Stimulated activated CD4-positive, alpha-beta T cell treated with anti-CD3 and anti-CD28 coated beads, TNF-alpha, amount 100 ng/mL, for 48 hours (primary cell): Measurements from ENCODE around the gene OR2T5.
"Not testable (repeated sequence)": the region's sequence is repeated elsewhere in the genome, so short reads cannot be mapped to it uniquely, and the experiment has no call there.

ENCODE experiments used
- DNase-seq, 3 donors: peaks; one replicate each; pipeline ENCODE4 v3.0.0-alpha.2; 2020; ENCODE audit warnings: low read depth in 3 of 3

OR2T5 gene, protein sequence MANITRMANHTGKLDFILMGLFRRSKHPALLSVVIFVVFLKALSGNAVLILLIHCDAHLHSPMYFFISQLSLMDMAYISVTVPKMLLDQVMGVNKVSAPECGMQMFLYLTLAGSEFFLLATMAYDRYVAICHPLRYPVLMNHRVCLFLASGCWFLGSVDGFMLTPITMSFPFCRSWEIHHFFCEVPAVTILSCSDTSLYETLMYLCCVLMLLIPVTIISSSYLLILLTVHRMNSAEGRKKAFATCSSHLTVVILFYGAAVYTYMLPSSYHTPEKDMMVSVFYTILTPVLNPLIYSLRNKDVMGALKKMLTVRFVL

DNA sequence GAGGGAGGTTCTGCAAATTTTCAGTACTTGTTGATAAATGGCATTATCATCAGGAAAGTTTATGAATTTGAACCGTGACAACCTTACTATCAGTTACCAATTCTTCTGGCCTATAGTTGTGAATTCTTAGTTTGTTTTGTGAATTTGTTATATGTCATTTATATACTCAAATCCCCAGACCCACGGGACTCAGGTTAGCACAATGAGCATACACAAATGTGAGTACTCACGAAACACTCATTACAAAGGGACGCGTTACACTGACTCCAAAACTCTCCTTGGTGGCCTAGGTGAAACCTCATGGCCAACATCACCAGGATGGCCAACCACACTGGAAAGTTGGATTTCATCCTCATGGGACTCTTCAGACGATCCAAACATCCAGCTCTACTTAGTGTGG, at the start of gene OR2T5:
Gene OR2T5, plus strand, starts transcription at position 301 of the 400 bp plus-strand sequence. Its CDS starts 0 bp downstream, at position 301.
- DNase-seq: not testable (repeated sequence)

GRCh38 chr1:248438668-248439067, 49.7 kb upstream of the OR2T5 start:
- not testable (repeated sequence) for DNase-seq

DNA sequence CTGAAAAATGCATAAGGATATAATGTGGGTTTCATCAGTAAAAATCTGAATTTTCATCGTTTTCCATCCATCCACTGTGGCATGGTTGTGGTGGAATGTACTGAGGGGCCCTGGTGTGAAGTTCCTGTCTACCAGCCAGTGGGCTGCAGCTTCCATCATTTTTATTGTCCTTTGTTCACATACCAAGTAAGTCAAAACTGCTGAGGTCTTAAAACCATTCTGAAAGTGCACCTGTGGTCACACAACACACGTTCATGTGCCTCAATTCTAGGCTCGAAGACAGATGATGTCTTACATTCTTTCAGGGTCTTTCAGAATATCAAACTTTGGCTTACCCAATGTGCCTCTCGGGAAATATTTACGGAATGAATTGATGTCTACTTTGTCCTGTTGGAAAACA, 49.1 kb upstream of the OR2T5 start:
- DNase-seq: not testable (repeated sequence)

DNA sequence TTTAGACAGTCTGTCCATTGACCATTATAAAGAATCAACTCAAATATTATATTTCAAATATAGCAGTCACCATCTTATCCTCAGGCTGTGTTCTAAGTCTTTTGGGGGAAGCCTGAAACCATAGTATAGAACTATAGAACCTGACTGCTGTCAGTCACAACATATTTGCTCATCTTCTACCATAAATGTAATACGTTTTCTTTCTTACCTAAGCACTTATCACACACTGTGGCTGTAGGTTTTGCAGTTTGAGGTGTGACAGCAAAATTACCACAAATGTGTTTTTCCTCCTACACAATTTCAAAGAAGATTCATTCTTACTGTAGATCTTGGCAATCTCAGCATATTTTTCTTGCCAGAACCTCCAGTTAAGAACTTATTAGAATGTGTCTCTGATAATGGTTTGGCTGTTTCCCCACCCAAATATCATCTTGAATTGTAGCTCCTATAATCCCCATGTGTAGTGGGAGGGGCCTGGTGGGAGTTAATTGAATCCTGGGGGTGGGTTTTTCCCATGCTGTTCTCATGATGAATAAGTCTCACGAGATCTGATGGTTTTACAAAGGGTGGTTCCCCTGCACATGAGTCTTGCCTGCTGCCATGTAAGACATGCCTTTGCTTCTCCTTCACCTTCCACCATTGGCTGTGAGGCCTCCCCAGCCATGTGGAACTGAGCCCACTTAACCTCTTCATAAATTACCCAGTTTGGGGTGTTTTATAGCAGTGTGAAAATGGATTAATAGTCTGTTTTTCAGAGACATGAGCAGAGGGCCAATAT, 45.7 kb upstream of the OR2T5 start:
- DNase-seq: not testable (repeated sequence)

DNA sequence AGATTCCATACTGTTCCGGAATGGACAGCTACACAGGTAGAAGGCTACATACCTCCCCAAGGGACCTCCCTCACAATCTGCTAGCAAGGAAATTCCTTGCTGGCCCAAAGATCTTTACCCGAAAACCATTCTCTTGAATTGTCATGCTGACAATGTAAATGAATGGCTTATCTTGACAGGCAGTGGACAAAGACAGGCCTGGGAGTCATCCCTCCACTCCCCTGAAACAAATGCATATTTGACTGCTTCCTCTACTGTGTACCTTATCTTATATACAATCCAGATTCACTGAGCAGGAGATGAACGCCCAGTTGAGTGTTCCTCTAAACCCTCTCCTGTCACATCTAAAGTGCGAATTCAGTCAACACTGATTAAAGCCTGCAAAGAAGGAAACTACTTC, 43.8 kb upstream of the OR2T5 start:
- not testable (repeated sequence) for DNase-seq

DNA sequence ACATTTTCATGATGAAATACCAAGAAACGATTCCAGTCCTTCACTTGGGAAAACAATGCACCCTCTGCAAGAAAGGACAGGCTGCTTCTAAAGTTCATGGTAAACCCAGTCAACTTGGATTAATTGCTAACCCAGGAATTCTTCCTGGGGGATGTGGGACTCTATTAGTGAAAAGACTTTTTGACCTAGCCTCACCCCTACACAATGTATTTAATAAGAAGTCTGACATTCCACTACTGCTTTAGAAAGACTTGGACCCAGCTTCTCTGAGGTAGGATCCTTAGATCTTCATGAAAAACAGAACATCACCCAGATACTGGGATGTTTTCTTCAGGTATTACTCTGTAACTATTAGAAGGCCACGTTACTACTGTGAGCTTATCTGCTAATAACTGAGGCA, 43.0 kb upstream of the OR2T5 start, which contains the start of gene OR2T2:
Gene OR2T2, plus strand, starts transcription at position 239 of the 400 bp plus-strand sequence. CDS start 7,161 bp downstream, outside the sequence.
- DNase-seq: not testable (repeated sequence)

GRCh38 chr1:248448409-248449074, 39.8 kb upstream of the OR2T5 start:
- DNase-seq: not testable (repeated sequence)

DNA sequence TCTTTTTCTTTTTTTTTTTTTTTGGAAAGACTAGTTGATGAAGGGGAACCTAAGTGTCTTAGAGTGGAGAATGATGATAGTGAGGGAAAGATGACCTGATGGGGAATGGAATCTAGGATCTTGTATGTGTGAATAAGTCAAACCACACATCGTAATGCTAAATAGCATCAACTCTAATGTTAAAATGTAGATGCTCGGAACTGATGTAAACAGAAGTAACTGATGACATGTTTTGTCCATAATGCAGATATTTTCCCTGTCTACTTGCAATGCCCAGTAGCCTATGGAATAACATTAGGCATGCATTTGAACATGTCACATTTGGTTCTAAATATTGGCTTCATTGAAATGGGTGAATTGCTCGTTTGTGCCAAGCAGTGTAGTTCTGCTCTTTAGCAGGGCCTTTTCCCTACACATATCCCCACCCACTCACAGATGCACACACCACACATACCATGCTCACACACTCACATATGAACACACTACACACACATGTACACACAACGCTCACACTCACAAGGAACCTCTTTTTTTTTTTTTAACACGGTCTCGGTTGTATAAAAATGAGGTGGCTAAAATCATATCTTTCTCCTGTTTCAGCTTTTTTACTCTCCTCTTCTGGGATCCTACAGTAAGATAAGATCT, 38.4 kb upstream of the OR2T5 start:
- not testable (repeated sequence) for DNase-seq

GRCh38 chr1:248450466-248451145, 37.8 kb upstream of the OR2T5 start:
- not testable (repeated sequence) for DNase-seq

- DNase-seq: not testable (repeated sequence)
Measured at GRCh38 chr1:248453619-248454018, 34.8 kb upstream of the OR2T5 start.

- not testable (repeated sequence) for DNase-seq
Measured at GRCh38 chr1:248455045-248455444, 33.3 kb upstream of the OR2T5 start.

- DNase-seq: not testable (repeated sequence)
Measured at GRCh38 chr1:248456635-248457034, 31.8 kb upstream of the OR2T5 start.

- DNase-seq: not testable (repeated sequence)
Measured at GRCh38 chr1:248459117-248459516, 29.3 kb upstream of the OR2T5 start.

DNA sequence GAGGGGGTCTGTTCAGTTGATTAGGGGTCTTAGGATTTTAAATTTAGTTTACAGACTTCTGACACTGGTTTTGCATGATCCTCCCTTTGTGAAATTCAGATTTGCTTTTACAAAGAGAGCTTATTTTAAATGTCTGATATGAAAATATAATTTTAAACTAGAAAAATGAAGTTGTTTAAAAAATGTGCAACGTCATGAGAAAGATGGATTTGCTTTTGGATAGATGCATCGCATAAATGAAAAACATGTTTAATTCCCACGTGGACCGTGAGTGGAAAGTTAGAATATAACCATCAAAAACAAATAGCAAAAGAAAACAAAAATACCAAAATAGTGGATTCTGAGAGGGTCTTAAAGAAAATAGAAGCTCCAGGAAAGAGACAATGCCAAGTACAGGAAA, 17.2 kb upstream of the OR2T5 start:
- DNase-seq: no peak

GRCh38 chr1:248472111-248472510, 16.3 kb upstream of the OR2T5 start:
- not testable (repeated sequence) for DNase-seq

DNA sequence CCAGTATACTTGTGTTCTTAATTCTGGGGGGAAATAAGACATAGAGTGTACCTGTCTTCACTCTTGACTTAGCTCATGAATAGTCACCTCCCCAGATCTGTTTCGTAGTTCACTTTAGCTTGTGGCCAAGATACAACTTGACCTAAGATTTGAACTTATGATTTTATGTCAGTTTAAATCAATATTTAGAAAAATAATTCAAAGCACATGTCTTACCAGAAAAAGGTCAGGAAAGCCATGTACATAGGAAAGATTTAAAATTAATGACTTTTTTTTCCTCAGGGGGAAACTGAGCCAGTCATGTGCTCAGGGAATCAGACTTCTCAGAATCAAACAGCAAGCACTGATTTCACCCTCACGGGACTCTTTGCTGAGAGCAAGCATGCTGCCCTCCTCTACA, 15.3 kb upstream of the OR2T5 start, which contains the start of gene OR2T3:
Gene OR2T3, plus strand, starts transcription at position 301 of the 400 bp plus-strand sequence. Its CDS starts 0 bp downstream, at position 301.
- DNase-seq: not testable (repeated sequence)

DNA sequence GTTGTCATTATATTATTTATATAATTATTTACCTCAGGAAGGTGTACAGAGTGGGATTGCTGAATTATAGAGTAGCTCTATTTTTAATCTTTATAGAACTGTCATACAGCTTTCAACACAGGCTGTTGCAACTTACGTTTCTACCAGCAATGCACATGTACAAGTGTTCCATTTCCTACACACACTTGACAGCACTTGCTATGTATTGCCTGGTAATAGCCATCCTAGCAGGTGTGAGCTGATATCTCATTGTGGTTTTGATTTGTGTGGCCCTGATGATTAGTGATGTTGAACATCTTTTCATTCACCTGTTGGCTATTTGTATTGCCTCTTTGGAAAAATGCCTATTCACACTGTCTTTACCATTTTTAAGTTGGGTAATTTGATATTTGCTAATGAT, 12.7 kb upstream of the OR2T5 start:
- DNase-seq: not testable (repeated sequence)

- not testable (repeated sequence) for DNase-seq
Measured at GRCh38 chr1:248481686-248482579, 6.5 kb upstream of the OR2T5 start.

GRCh38 chr1:248496661-248497060, 8.3 kb downstream of the OR2T5 start:
- not testable (repeated sequence) for DNase-seq
